GM12873 (cell line): Measurements from ENCODE around the gene CBLB.

ENCODE experiments used
- CTCF ChIP-seq: IDR thresholded peaks from 2 replicates; pipeline ENCODE4 v1.5.1; 2012; ENCODE audit warnings: low read depth, mild to moderate bottlenecking, moderate library complexity, low read length, control low read depth; ENCODE audit not compliant: insufficient read depth; ENCODE audit errors: missing control alignments

CBLB gene

GRCh38 chr3:105857601-105858000 is 11.2 kb downstream of the CBLB start:
- TF ChIP-seq CTCF: no peak

- TF ChIP-seq CTCF: no peak
Observed at GRCh38 chr3:105856605-105857004, 12.2 kb downstream of the CBLB start.

GRCh38 chr3:105853801-105854432 is 14.9 kb downstream of the CBLB start:
- peak; percentile 10 for TF ChIP-seq CTCF

GRCh38 chr3:105851582-105851981 is 17.2 kb downstream of the CBLB start:
- no peak for TF ChIP-seq CTCF

GRCh38 chr3:105851176-105851575 is 17.6 kb downstream of the CBLB start:
- TF ChIP-seq CTCF: no peak

- TF ChIP-seq CTCF: no peak
Observed at GRCh38 chr3:105850593-105850992, 18.2 kb downstream of the CBLB start.

- TF ChIP-seq CTCF: no peak
Observed at GRCh38 chr3:105848821-105849220, 20.0 kb downstream of the CBLB start.

- no peak for TF ChIP-seq CTCF
Observed at GRCh38 chr3:105847865-105848264, 20.9 kb downstream of the CBLB start.
